ENCODE results near the gene LARP4B. TPM values are rescaled to one million over a fixed set of nuclear protein-coding genes. Genes with fewer than 3 reads are reported as not detected.

The LARP4B gene
- total and polyA plus RNA-seq, 7 donors = 16.6 to 88.3 (median 66.6) TPM

- no peak for TF ChIP-seq CTCF (IDR thresholded peaks at IDR 0.05)
- Histone ChIP-seq H3K36me3 (ENCODE audit: insufficient read depth in 1 of 2, low read depth in 1 of 2) (peaks cover 0 to 64% of the 10 kb centered on the region in 2 donors), H3K27ac (no peak overlapping the region), H3K4me3 (no peak overlapping the region), H3K4me1 (no peaks in the 10 kb centered on the region), H3K27me3 (ENCODE audit: insufficient read depth in 3 of 3, low read length in 2 of 3) (no peaks in the 10 kb centered on the region), H3K9me3 (no peaks in the 10 kb centered on the region)
- intact Hi-C loops (cut with DNase I) = no loop called here
- no peak for ATAC-seq
- 85 to 86% (median 86%) methylated on average over 7 of the region's 7 CpGs for WGBS, 3 donors
- DNase-seq = no peak
These were observed 94.7 kb downstream of the LARP4B start for GRCh38 chr10:836782-837181.

- no peaks in the 10 kb centered on the region for H3K27me3 ChIP-seq (ENCODE audit: insufficient read depth in 3 of 3, low read length in 2 of 3)
- no peak for DNase-seq
- H3K9me3 ChIP-seq = no peaks in the 10 kb centered on the region
- no peak overlapping the region for H3K27ac ChIP-seq
- H3K4me3 ChIP-seq = no peak overlapping the region
- no peaks in the 10 kb centered on the region for H3K4me1 ChIP-seq
- peaks cover 0 to 61% of the 10 kb centered on the region in 2 donors for H3K36me3 ChIP-seq (ENCODE audit: insufficient read depth in 1 of 2, low read depth in 1 of 2)
- intact Hi-C loops (cut with DNase I) = no loop called here
- ATAC-seq = no peak
- TF ChIP-seq CTCF (IDR thresholded peaks at IDR 0.05) = no peak
- WGBS, 3 donors = 96 to 100% (median 99%) methylated on average over 5 of the region's 5 CpGs
These were observed 97.0 kb downstream of the LARP4B start for GRCh38 chr10:834493-834892.

- TF ChIP-seq CTCF (IDR thresholded peaks at IDR 0.05) = no peak
- Histone ChIP-seq H3K36me3 (ENCODE audit: insufficient read depth in 1 of 2, low read depth in 1 of 2) (peaks cover 15 to 77% of the 10 kb centered on the region in 2 donors), H3K9me3 (no peaks in the 10 kb centered on the region), H3K27ac (no peak overlapping the region), H3K4me3 (no peak overlapping the region), H3K27me3 (ENCODE audit: insufficient read depth in 3 of 3, low read length in 2 of 3) (no peaks in the 10 kb centered on the region), H3K4me1 (no peaks in the 10 kb centered on the region)
- 97 to 98% (median 97%) methylated on average over 10 of the region's 10 CpGs for WGBS, 3 donors
- ATAC-seq = no peak
- DNase-seq = no peak
- intact Hi-C loops (cut with DNase I) = no loop called here
These were observed 102.3 kb downstream of the LARP4B start for GRCh38 chr10:829241-829640.

- no peaks in the 10 kb centered on the region for H3K27me3 ChIP-seq (ENCODE audit: insufficient read depth in 3 of 3, low read length in 2 of 3)
- H3K36me3 ChIP-seq (ENCODE audit: insufficient read depth in 1 of 2, low read depth in 1 of 2) = peaks cover 20 to 84% of the 10 kb centered on the region in 2 donors
- intact Hi-C loops (cut with DNase I) = no loop called here
These were observed 103.3 kb downstream of the LARP4B start for GRCh38 chr10:828191-828590.

More at GRCh38 chr10:828191-828590, 103.3 kb downstream of the LARP4B start:
- TF ChIP-seq CTCF (IDR thresholded peaks at IDR 0.05) = no peak
- no peak for DNase-seq
- WGBS, 3 donors = 94 to 96% (median 95%) methylated on average over 9 of the region's 9 CpGs
- ATAC-seq = no peak
- Histone ChIP-seq H3K4me3 (no peak overlapping the region), H3K9me3 (no peaks in the 10 kb centered on the region), H3K27ac (no peak overlapping the region), H3K4me1 (no peaks in the 10 kb centered on the region)
